AG20443 (cell line): ENCODE measurements around the gene SNRPA.
"Not testable (repeated sequence)": the region's sequence is repeated elsewhere in the genome, so short reads cannot be mapped to it uniquely, and the experiment has no call there.

Experiments used
- DNase-seq: peaks from one replicate; pipeline ENCODE4 v3.0.0; 2012; ENCODE audit warnings: low spot score, mixed read lengths

The SNRPA gene

GRCh38 chr19:40777645-40777936 lies 26.6 kb downstream of the SNRPA start:
- no peak for DNase-seq

GRCh38 chr19:40777937-40778705 lies 27.1 kb downstream of the SNRPA start, which contains the start of gene RAB4B:
Gene RAB4B (plus strand): TSS chr19:40778247. CDS start chr19:40778376, 129 bp downstream.
- peak; percentile 98 for DNase-seq

- DNase-seq = no peak
These were observed 27.8 kb downstream of the SNRPA start for GRCh38 chr19:40778706-40779284.

- no peak for DNase-seq
These were observed 29.6 kb downstream of the SNRPA start for GRCh38 chr19:40780582-40780981.

- DNase-seq = no peak
These were observed 30.1 kb downstream of the SNRPA start for GRCh38 chr19:40781140-40781539.

GRCh38 chr19:40783711-40784110 lies 32.7 kb downstream of the SNRPA start:
- DNase-seq = no peak

- DNase-seq = not testable (repeated sequence)
These were observed 33.1 kb downstream of the SNRPA start for GRCh38 chr19:40784146-40784545.

GRCh38 chr19:40785526-40785925 lies 34.5 kb downstream of the SNRPA start:
- DNase-seq = no peak

- no peak for DNase-seq
These were observed 35.3 kb downstream of the SNRPA start for GRCh38 chr19:40786060-40787037.

- DNase-seq = no peak
These were observed 40.3 kb downstream of the SNRPA start for GRCh38 chr19:40791349-40791748.

GRCh38 chr19:40791996-40792395 lies 41.0 kb downstream of the SNRPA start:
- no peak for DNase-seq

GRCh38 chr19:40797166-40797962 lies 46.4 kb downstream of the SNRPA start:
- no peak for DNase-seq

GRCh38 chr19:40797963-40798682 lies 47.1 kb downstream of the SNRPA start:
- DNase-seq = peak; percentile 79

- DNase-seq = peak; percentile 97
These were observed 47.9 kb downstream of the SNRPA start, which contains the start of gene EGLN2 for GRCh38 chr19:40798683-40799557. Gene EGLN2 (plus strand): TSS chr19:40799191. CDS start chr19:40800573, 1,382 bp downstream.

- DNase-seq = peak; percentile 31
These were observed 48.7 kb downstream of the SNRPA start for GRCh38 chr19:40799558-40800338.

GRCh38 chr19:40800339-40800996 lies 49.5 kb downstream of the SNRPA start:
- DNase-seq = no peak

- DNase-seq = no peak
These were observed 50.0 kb downstream of the SNRPA start for GRCh38 chr19:40800997-40801377.

- DNase-seq = no peak
These were observed 50.7 kb downstream of the SNRPA start for GRCh38 chr19:40801426-40802299.
